Tongue (tissue), 2 donors: Measurements from ENCODE around the gene KCNMA1. TPM values are rescaled to one million over a fixed set of nuclear protein-coding genes. Genes with fewer than 3 reads are reported as not detected.

ENCODE experiments used
- DNase-seq: peaks from one replicate; pipeline ENCODE4 v3.0.0-alpha.2; 2015
- total RNA-seq: library from RNA; depleted of rRNA; stranded (reverse); fragments of >200 nt; gene quantifications from one replicate; pipeline ENCODE4 v1.2.3, GENCODE V29; 2014

The KCNMA1 gene
- total RNA-seq, 1 donor from 2014 or later = 34.3 TPM

- no peak for DNase-seq
Measured at GRCh38 chr10:77633376-77633775, 4.2 kb downstream of the KCNMA1 start.

- DNase-seq = no peak
Measured at GRCh38 chr10:77631241-77631640, 6.4 kb downstream of the KCNMA1 start.

- no peak for DNase-seq
Measured at GRCh38 chr10:77630507-77630848, 7.1 kb downstream of the KCNMA1 start.

- no peak for DNase-seq
Measured at GRCh38 chr10:77629775-77630506, 7.7 kb downstream of the KCNMA1 start.

- no peak for DNase-seq
Measured at GRCh38 chr10:77628906-77629730, 8.5 kb downstream of the KCNMA1 start.

GRCh38 chr10:77626266-77626935, 11.2 kb downstream of the KCNMA1 start:
- DNase-seq = no peak

- DNase-seq = no peak
Measured at GRCh38 chr10:77625379-77625778, 12.2 kb downstream of the KCNMA1 start.

- no peak for DNase-seq
Measured at GRCh38 chr10:77622889-77623291, 14.7 kb downstream of the KCNMA1 start.

- DNase-seq = no peak
Measured at GRCh38 chr10:77620731-77621130, 16.9 kb downstream of the KCNMA1 start.

- DNase-seq = no peak
Measured at GRCh38 chr10:77619964-77620703, 17.5 kb downstream of the KCNMA1 start.

GRCh38 chr10:77618117-77618516, 19.5 kb downstream of the KCNMA1 start:
- no peak for DNase-seq

GRCh38 chr10:77616766-77617165, 20.8 kb downstream of the KCNMA1 start:
- DNase-seq = no peak

- no peak for DNase-seq
Measured at GRCh38 chr10:77614778-77615625, 22.6 kb downstream of the KCNMA1 start.

GRCh38 chr10:77613476-77614130, 24.0 kb downstream of the KCNMA1 start:
- peak; percentile 13 for DNase-seq

GRCh38 chr10:77611670-77612069, 25.9 kb downstream of the KCNMA1 start:
- DNase-seq = no peak

- no peak for DNase-seq
Measured at GRCh38 chr10:77611221-77611620, 26.4 kb downstream of the KCNMA1 start.

- peak; percentile 63 for DNase-seq
Measured at GRCh38 chr10:77609781-77610272, 27.8 kb downstream of the KCNMA1 start.

GRCh38 chr10:77608281-77608680, 29.3 kb downstream of the KCNMA1 start:
- DNase-seq = no peak

GRCh38 chr10:77606751-77607150, 30.9 kb downstream of the KCNMA1 start:
- no peak for DNase-seq

GRCh38 chr10:77605466-77605865, 32.1 kb downstream of the KCNMA1 start:
- peak; percentile 24 for DNase-seq

GRCh38 chr10:77604941-77605351, 32.7 kb downstream of the KCNMA1 start:
- DNase-seq = no peak
